SK-N-SH (cell line): ENCODE data around the gene THSD7B. TPM values are rescaled to one million over a fixed set of nuclear protein-coding genes. Genes with fewer than 3 reads are reported as not detected.

Experiments used
- CTCF ChIA-PET: fragments of 300-600, 350-600 bp; formaldehyde crosslinking; extraction: SDS; loops from one replicate; lab custom pipeline; 2021; lab: Yijun Ruan, JAX
- POLR2A ChIA-PET: fragments of 350-600 bp; sonication (Branson Sonifier 250); formaldehyde crosslinking; extraction: SDS; loops from one replicate; lab custom pipeline; 2020; ENCODE audit warnings: antibody characterized with exemption, inconsistent platforms; lab: Yijun Ruan, JAX
- DNase-seq: peaks from one replicate; pipeline ENCODE4 v3.0.0; 2012
- H2AFZ ChIP-seq: fragments of 200-600 bp; sonication (generic); 2 replicates; pipeline ENCODE4 v1.8.1; 2016; ENCODE audit warnings: antibody characterized with exemption, mild to moderate bottlenecking, low read depth
- H3F3A ChIP-seq: fragments of 200-600 bp; sonication (generic); replicated peaks from 2 replicates; pipeline ENCODE3; 2016; ENCODE audit warnings: antibody characterized with exemption, mild to moderate bottlenecking; ENCODE audit not compliant: insufficient read depth
- H3K27ac ChIP-seq, 2 experiments: fragments of 200-500 bp in 1 of 2; fragments of 200-600 bp in 1 of 2; sonication (Bioruptor generic) in 1 of 2; sonication (generic), shearing (Covaris generic) in 1 of 2; 2 replicates each; pipeline versions ENCODE4 v1.5.1 to v1.6.1; 2014 to 2016; ENCODE audit warnings: low read depth in 2 of 2, inconsistent platforms in 1 of 2, low read length in 1 of 2, mild to moderate bottlenecking in 1 of 2, mixed read lengths in 1 of 2
- H3K27me3 ChIP-seq: fragments of 200-600 bp; sonication (generic), shearing (Covaris generic); 2 replicates; pipeline ENCODE4 v1.6.1; 2016; ENCODE audit warnings: mixed run types; ENCODE audit not compliant: insufficient read depth
- H3K36me3 ChIP-seq, 2 experiments: fragments of 200-500 bp in 1 of 2; fragments of 200-600 bp in 1 of 2; sonication (Bioruptor generic) in 1 of 2; sonication (generic) in 1 of 2; replicated peaks in 1 of 2; 2 replicates each; pipeline versions ENCODE3 to v1.5.1; 2014 to 2016; ENCODE audit warnings: low read length in 1 of 2, mild to moderate bottlenecking in 1 of 2; ENCODE audit not compliant: insufficient read depth in 2 of 2, control insufficient read depth in 1 of 2
- H3K4me1 ChIP-seq, 2 experiments: fragments of 200-500 bp in 1 of 2; fragments of 200-600 bp in 1 of 2; sonication (Bioruptor generic) in 1 of 2; sonication (generic), shearing (Covaris generic) in 1 of 2; 2 replicates each; pipeline versions ENCODE4 v1.5.1 to v1.6.1; 2014 to 2016; ENCODE audit warnings: low read depth in 1 of 2, low read length in 1 of 2, mixed run types in 1 of 2; ENCODE audit not compliant: insufficient read depth in 2 of 2, control insufficient read depth in 1 of 2
- H3K4me2 ChIP-seq: fragments of 200-600 bp; sonication (generic), shearing (Covaris generic); 2 replicates; pipeline ENCODE4 v1.6.1; 2017; ENCODE audit warnings: mixed run types
- H3K4me3 ChIP-seq, 2 experiments: fragments of 200-500 bp in 1 of 2; fragments of 200-600 bp in 1 of 2; sonication (Bioruptor generic) in 1 of 2; sonication (generic), shearing (Covaris generic) in 1 of 2; 2 replicates each; pipeline versions ENCODE4 v1.5.1 to v1.8.1; 2014 to 2016; ENCODE audit warnings: low read depth in 2 of 2, inconsistent platforms in 1 of 2, low read length in 1 of 2, mild to moderate bottlenecking in 1 of 2, mixed read lengths in 1 of 2, moderate library complexity in 1 of 2
- H3K79me2 ChIP-seq: fragments of 200-600 bp; sonication (generic); 2 replicates; pipeline ENCODE4 v1.8.1; 2017; ENCODE audit warnings: mild to moderate bottlenecking; ENCODE audit not compliant: insufficient read depth
- H3K9ac ChIP-seq: fragments of 200-600 bp; sonication (generic); 2 replicates; pipeline ENCODE4 v1.6.1; 2017; ENCODE audit warnings: mixed run types
- H3K9me2 ChIP-seq: fragments of 200-600 bp; sonication (generic); 2 replicates; pipeline ENCODE4 v1.6.1; 2017; ENCODE audit warnings: mixed run types
- H3K9me3 ChIP-seq: fragments of 200-600 bp; sonication (generic); 2 replicates; pipeline ENCODE4 v1.6.1; 2017; ENCODE audit warnings: mixed run types, mild to moderate bottlenecking, moderate library complexity
- H4K20me1 ChIP-seq: fragments of 200-600 bp; sonication (generic); 2 replicates; pipeline ENCODE4 v1.6.1; 2017; ENCODE audit warnings: mild to moderate bottlenecking, mixed run types; ENCODE audit not compliant: insufficient read depth
- CHD2 ChIP-seq: fragments of 150-350 bp; IDR thresholded peaks from 2 replicates; pipeline ENCODE4 v1.6.1; 2018; ENCODE audit warnings: low read length; ENCODE audit not compliant: partially characterized antibody
- CTCF ChIP-seq: fragments of 200-600 bp; sonication (generic); IDR thresholded peaks from 2 replicates; pipeline ENCODE4 v1.6.1; 2017; ENCODE audit warnings: antibody characterized with exemption, mild to moderate bottlenecking, moderate library complexity
- ELF1 ChIP-seq: IDR thresholded peaks from 2 replicates; pipeline ENCODE4 v1.4.0; 2012
- EP300 ChIP-seq, 2 experiments: IDR thresholded peaks; 2 replicates each; pipeline versions ENCODE4 v1.4.0 to v1.6.1; 2012; ENCODE audit warnings: borderline replicate concordance in 1 of 2, low read depth in 1 of 2, low read length in 1 of 2
- EZH2phosphoT487 ChIP-seq: fragments of 200-600 bp; sonication (generic); IDR thresholded peaks from 2 replicates; pipeline ENCODE4 v1.6.1; 2017; ENCODE audit warnings: low read depth, mixed run types, mild to moderate bottlenecking, antibody characterized with exemption, moderate library complexity, borderline replicate concordance
- FOSL2 ChIP-seq: IDR thresholded peaks from 2 replicates; pipeline ENCODE4 v1.4.0; 2012; ENCODE audit warnings: low read depth, mild to moderate bottlenecking, moderate library complexity, borderline replicate concordance
- FOXJ3 ChIP-seq: sonication (generic); formaldehyde crosslinking; IDR thresholded peaks from 2 replicates; pipeline ENCODE4 v1.5.1; 2020; ENCODE audit warnings: mild to moderate bottlenecking, missing genetic modification reagents
- FOXM1 ChIP-seq: IDR thresholded peaks from 2 replicates; pipeline ENCODE4 v1.4.0; 2012; ENCODE audit warnings: low read depth, mild to moderate bottlenecking
- GABPA ChIP-seq: IDR thresholded peaks from 2 replicates; pipeline ENCODE4 v1.4.0; 2012; ENCODE audit warnings: low read depth, mild to moderate bottlenecking
- MAX ChIP-seq: IDR thresholded peaks from 2 replicates; pipeline ENCODE4 v1.4.0; 2012; ENCODE audit warnings: low read depth
- MEF2A ChIP-seq: IDR thresholded peaks from 2 replicates; pipeline ENCODE4 v1.4.0; 2012; ENCODE audit warnings: low read depth, borderline replicate concordance
- MXI1 ChIP-seq: IDR thresholded peaks from 2 replicates; pipeline ENCODE4 v1.6.1; 2012; ENCODE audit warnings: mild to moderate bottlenecking, low read depth, low read length, improper control_type of control experiment
- NFIC ChIP-seq: IDR thresholded peaks from 2 replicates; pipeline ENCODE4 v1.4.0; 2012; ENCODE audit warnings: borderline replicate concordance
- POLR2AphosphoS5 ChIP-seq: IDR thresholded peaks from 2 replicates; pipeline ENCODE4 v1.6.1; 2012; ENCODE audit warnings: low read depth, low read length
- RAD21 ChIP-seq: IDR thresholded peaks from 2 replicates; pipeline ENCODE4 v1.6.1; 2012; ENCODE audit warnings: mild to moderate bottlenecking, low read length
- RCOR1 ChIP-seq: fragments of 150-350 bp; IDR thresholded peaks from 2 replicates; pipeline ENCODE4 v1.6.1; 2017; ENCODE audit warnings: antibody characterized with exemption, low read length
- REST ChIP-seq: IDR thresholded peaks from 2 replicates; pipeline ENCODE4 v1.6.1; 2012; ENCODE audit warnings: mild to moderate bottlenecking, low read depth, low read length, moderate library complexity
- RXRA ChIP-seq: IDR thresholded peaks from 2 replicates; pipeline ENCODE4 v1.4.0; 2012; ENCODE audit warnings: low read depth, mild to moderate bottlenecking, borderline replicate concordance
- SIN3A ChIP-seq: IDR thresholded peaks from 2 replicates; pipeline ENCODE4 v1.6.1; 2012; ENCODE audit warnings: low read depth, mild to moderate bottlenecking, low read length, moderate library complexity, borderline replicate concordance
- SMC3 ChIP-seq: IDR thresholded peaks from 2 replicates; pipeline ENCODE4 v1.6.1; 2012; ENCODE audit warnings: low read depth, low read length, improper control_type of control experiment
- TAF1 ChIP-seq: IDR thresholded peaks from 2 replicates; pipeline ENCODE4 v1.6.1; 2012; ENCODE audit warnings: low read depth, mild to moderate bottlenecking, low read length, moderate library complexity, borderline replicate concordance
- TEAD4 ChIP-seq: IDR thresholded peaks from 2 replicates; pipeline ENCODE4 v1.4.0; 2012; ENCODE audit warnings: mild to moderate bottlenecking, borderline replicate concordance; ENCODE audit not compliant: insufficient read depth
- USF2 ChIP-seq: fragments of 150-350 bp; IDR thresholded peaks from 2 replicates; pipeline ENCODE4 v1.6.1; 2017; ENCODE audit warnings: antibody characterized with exemption, low read length, low read depth, borderline replicate concordance
- WGBS: methylation state at CpG from one replicate; pipeline ENCODE4 v1.1.6; 2017; ENCODE audit warnings: low lambda C conversion rate; 5-methylcytosine and 5-hydroxymethylcytosine counted together
- polyA plus RNA-seq, 3 experiments: library from polyadenylated mRNA; depleted of rRNA; stranded (reverse); fragments of >200 nt; gene quantifications; 2 replicates each; pipeline ENCODE4 v1.2.3, GENCODE V29; 2012

Gene THSD7B
- polyA plus RNA-seq, 1 of the 3 experiments (the other 2 are of a cell fraction), result not detected

GRCh38 chr2:137138263-137138662 is 372.9 kb downstream of the THSD7B start:
- Histone ChIP-seq H3K4me1 (no peaks in the 10 kb centered on the region; a peak in 1 of 4 replicates), H3K9me2 (no peaks in the 10 kb centered on the region), H3K36me3 (no peaks in the 10 kb centered on the region), H3K9ac (no peak overlapping the region), H3K9me3 (no peaks in the 10 kb centered on the region), H2AFZ (no peak overlapping the region), H3F3A (no peaks in the 10 kb centered on the region), H3K4me2 (no peak overlapping the region)
- TF ChIP-seq SMC3, result no peak
- no peak for TF ChIP-seq ELF1
- no peak for TF ChIP-seq CHD2
- TF ChIP-seq CTCF, result no peak
- no peak for TF ChIP-seq FOSL2
- no peak for TF ChIP-seq MAX
- no peak for TF ChIP-seq MXI1
- no peak for TF ChIP-seq EZH2phosphoT487
- no peak for TF ChIP-seq EP300 (IDR thresholded peaks at IDR 0.05; ENCODE audit: borderline replicate concordance in 1 of 2, low read depth in 1 of 2, low read length in 1 of 2)
- TF ChIP-seq RCOR1, result no peak
- TF ChIP-seq, all 33 proteins: peak for 0
- H4K20me1 ChIP-seq, result no peaks in the 10 kb centered on the region
- H3K27me3 ChIP-seq, result no peaks in the 10 kb centered on the region
- ChIA-PET CTCF (no interaction called here), POLR2A (no interaction called here)
- H3K27ac ChIP-seq, result no peak overlapping the region
- no peak for DNase-seq
- H3K4me3 ChIP-seq, result no peak overlapping the region; a peak in 1 of 4 replicates
- H3K79me2 ChIP-seq, result no peaks in the 10 kb centered on the region

GRCh38 chr2:137151731-137152130 is 386.4 kb downstream of the THSD7B start:
- no peaks in the 10 kb centered on the region for H3K9me3 ChIP-seq
- DNase-seq, result no peak
- no peak overlapping the region for H3K9ac ChIP-seq
- no peak overlapping the region for H3K4me2 ChIP-seq
- H3F3A ChIP-seq, result peaks cover 13% of the 10 kb centered on the region
- no peak overlapping the region for H2AFZ ChIP-seq
- no peaks in the 10 kb centered on the region for H3K79me2 ChIP-seq
- H3K9me2 ChIP-seq, result no peaks in the 10 kb centered on the region
- 75% methylated on average over 2 of the region's 2 CpGs for WGBS
- CTCF ChIA-PET, result interaction anchor here (0.6 to 0.7 kb wide), 2 partner anchors 525 to 1087 kb away, joined by 3 read pairs; no protein-coding TSS in a partner anchor
- H4K20me1 ChIP-seq, result no peaks in the 10 kb centered on the region
- no peaks in the 10 kb centered on the region for H3K4me1 ChIP-seq
- no peak overlapping the region for H3K27ac ChIP-seq
- no peak overlapping the region for H3K4me3 ChIP-seq
- H3K27me3 ChIP-seq, result no peaks in the 10 kb centered on the region
- TF ChIP-seq FOXJ3 (CRISPR knock-in tag), result no peak
- TF ChIP-seq MEF2A, result no peak
- TF ChIP-seq POLR2AphosphoS5, result no peak
- TF ChIP-seq USF2, result no peak
- no peak for TF ChIP-seq SIN3A
- no peak for TF ChIP-seq RAD21
- no peak for TF ChIP-seq TEAD4
- no peak for TF ChIP-seq RXRA
- TF ChIP-seq FOXM1, result no peak
- no peak for TF ChIP-seq GABPA
- TF ChIP-seq TAF1, result no peak
- TF ChIP-seq ELF1, result no peak
- TF ChIP-seq RCOR1, result no peak
- TF ChIP-seq REST, result no peak
- TF ChIP-seq NFIC, result no peak
- POLR2A ChIA-PET, result no interaction called here
- H3K36me3 ChIP-seq, result no peaks in the 10 kb centered on the region
